ENCODE measurements around the gene FBXO47. TPM values are rescaled to one million over a fixed set of nuclear protein-coding genes. Genes with fewer than 3 reads are reported as not detected.

FBXO47 gene, protein sequence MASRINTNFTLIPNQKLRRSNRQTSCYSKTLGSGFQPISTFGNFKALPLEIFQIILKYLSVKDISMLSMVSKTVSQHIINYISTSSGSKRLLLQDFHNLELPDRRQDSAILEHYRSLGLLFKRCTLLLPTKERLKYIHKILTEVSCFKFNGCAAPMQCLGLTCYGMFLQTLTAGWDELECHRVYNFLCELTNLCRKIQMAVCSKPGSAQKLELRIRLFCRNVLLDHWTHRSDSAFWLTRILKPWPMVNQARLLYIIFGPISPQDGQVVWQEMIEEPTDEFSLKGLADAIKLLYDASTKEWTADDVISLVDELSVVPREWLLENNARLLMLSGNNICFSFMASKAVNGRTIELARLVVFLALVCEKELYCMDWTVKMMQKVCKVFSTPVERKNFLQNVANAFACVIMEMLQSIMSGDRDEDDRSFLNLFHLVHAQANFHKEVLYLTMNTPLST
- total RNA-seq = not detected

DNA sequence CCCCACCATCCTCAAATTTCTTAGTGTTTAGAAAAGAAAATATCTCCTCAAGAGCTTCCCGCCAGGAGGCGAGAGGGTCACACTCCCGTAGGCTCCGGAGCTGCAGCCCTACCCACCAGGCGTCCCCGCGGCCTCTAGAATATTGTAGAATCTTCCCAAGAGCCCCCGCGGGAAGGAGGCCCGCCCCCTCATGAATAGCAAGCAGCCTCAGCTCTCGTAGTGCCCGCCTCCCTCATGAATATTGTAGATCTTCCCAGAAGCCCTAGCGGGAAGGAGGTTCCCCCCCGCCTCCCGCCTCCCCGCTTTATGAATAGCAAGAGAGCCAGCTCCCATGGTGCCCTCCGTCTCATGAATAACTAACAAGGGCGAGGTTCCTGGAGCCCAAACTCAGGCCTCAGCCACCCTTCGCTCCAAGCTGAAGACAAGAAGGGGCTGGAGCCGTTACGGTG, at the start of gene FBXO47:
FBXO47 (minus strand) TSS at position 114 of the 449 bp plus-strand sequence. CDS start 4,378 bp downstream, outside the sequence.
- Histone ChIP-seq H3K27ac (peak within 1 kb of the TSS; percentile 54 to 82 (median 68)), H3K4me1 (peaks cover 0 to 4% (median 2%) of the 10 kb centered on the region in 4 donors), H3K9me3 (no peaks in the 10 kb centered on the region), H3K36me3 (no peaks in the 10 kb centered on the region), H3K27me3 (no peaks in the 10 kb centered on the region), H3K4me3 (peak within 1 kb of the TSS in 3 of 4 donors; percentile 9 to 41 (median 30))
- ATAC-seq (ENCODE audit: low FRiP score in 2 of 2) = peak; percentile 97 to 100
- 27 to 33% methylated on average over 8 to 21 of the region's 21 CpGs for WGBS, 2 donors
- TF ChIP-seq, protein P1, sequence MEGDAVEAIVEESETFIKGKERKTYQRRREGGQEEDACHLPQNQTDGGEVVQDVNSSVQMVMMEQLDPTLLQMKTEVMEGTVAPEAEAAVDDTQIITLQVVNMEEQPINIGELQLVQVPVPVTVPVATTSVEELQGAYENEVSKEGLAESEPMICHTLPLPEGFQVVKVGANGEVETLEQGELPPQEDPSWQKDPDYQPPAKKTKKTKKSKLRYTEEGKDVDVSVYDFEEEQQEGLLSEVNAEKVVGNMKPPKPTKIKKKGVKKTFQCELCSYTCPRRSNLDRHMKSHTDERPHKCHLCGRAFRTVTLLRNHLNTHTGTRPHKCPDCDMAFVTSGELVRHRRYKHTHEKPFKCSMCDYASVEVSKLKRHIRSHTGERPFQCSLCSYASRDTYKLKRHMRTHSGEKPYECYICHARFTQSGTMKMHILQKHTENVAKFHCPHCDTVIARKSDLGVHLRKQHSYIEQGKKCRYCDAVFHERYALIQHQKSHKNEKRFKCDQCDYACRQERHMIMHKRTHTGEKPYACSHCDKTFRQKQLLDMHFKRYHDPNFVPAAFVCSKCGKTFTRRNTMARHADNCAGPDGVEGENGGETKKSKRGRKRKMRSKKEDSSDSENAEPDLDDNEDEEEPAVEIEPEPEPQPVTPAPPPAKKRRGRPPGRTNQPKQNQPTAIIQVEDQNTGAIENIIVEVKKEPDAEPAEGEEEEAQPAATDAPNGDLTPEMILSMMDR (IDR thresholded peaks at IDR 0.05) = peak in 3 of 6 experiments; percentile 19 to 20 (median 20)
- TF ChIP-seq POLR2AphosphoS5 (IDR thresholded peaks at IDR 0.05) (peak in 1 of 2 donors; percentile 44), POLR2A (IDR thresholded peaks at IDR 0.05) (peak in 2 of 4 donors; percentile 55 to 67), EP300 (IDR thresholded peaks at IDR 0.05) (no peak)
- peak; percentile 80 to 95 for DNase-seq

DNA sequence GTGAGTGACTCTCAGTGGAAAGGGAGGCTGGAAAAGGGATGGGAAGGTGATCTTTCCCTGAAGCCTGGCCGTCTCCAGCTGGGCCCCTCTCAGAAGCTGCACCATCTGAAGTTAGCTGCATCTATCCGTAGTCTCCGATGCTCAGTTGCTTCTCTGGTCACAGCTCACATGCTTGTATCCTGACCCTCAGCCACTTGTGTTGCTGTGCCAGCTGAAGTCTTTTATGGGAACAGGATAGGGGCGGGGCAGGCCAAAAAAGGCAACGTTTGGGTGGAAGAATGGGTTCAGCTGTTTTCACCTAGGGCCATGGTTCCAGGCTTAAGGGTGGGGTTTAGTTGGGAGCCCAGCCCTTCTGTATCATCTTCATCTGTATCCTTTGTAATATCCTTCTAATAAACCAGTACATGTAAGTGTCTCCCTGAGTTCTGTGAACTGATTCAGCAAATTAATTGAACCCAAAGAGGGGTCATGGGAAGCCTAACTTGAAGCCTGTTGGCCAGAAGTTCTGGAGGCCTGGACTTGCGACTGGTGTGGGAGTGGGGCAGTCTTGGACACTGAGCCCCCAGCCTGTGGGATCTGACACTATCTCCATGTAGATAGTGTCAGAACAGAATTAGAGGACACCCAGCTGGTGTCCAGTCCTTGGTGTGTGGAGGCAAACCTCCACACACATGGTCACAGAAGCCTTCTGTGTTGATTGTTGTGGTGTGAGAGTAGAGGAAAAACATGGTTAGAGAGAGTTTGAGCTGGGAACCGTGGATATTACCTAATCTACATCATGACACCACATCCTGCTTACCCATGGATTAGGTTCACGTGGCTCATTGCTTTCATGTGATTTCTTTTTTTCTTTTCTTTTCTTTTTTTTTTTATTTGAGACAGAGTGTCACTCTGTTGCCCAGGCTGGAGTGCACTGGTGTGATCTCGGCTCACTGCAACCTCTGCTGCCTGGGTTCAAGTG, 49.3 kb upstream of the FBXO47 start:
- peaks cover 0 to 11% (median 3%) of the 10 kb centered on the region in 4 donors for H3K4me1 ChIP-seq
- 62 to 69% methylated on average over 8 to 9 of the region's 9 CpGs for WGBS, 2 donors
- H3K27me3 ChIP-seq = no peaks in the 10 kb centered on the region
- DNase-seq = no peak
- no peak overlapping the region for H3K4me3 ChIP-seq
- H3K27ac ChIP-seq = no peak overlapping the region
- no peak for ATAC-seq (ENCODE audit: low FRiP score in 2 of 2)
- H3K9me3 ChIP-seq = no peaks in the 10 kb centered on the region
- H3K36me3 ChIP-seq = no peaks in the 10 kb centered on the region
- TF ChIP-seq, protein P1 (IDR thresholded peaks at IDR 0.05) = no peak
- TF ChIP-seq POLR2A (IDR thresholded peaks at IDR 0.05) (no peak), POLR2AphosphoS5 (IDR thresholded peaks at IDR 0.05) (no peak), EP300 (IDR thresholded peaks at IDR 0.05) (no peak)

DNA sequence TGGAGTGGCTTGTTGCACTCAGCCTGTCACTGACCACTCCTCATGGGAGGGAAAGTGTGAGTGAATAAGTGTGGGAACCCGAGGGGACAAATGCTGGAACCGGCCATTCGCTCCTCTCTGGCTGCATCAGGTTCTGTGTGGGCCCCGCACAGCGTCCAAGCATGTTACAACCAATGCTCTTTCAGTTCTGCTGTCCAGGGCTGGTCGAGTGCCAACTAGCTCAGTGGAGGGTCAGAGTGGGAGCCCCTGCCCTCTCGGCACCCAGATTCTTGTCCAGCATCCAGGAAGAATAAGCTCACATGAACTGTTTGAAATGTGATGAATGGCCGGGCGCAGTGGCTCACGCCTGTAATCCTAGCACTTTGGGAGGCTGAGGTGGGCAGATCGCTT, 48.3 kb upstream of the FBXO47 start:
- ATAC-seq (ENCODE audit: low FRiP score in 2 of 2) (no peak), DNase-seq (no peak)
- H3K9me3 ChIP-seq = no peaks in the 10 kb centered on the region
- H3K27ac ChIP-seq = peak overlapping the region in 2 of 4 donors; percentile 0 to 36
- H3K27me3 ChIP-seq = no peaks in the 10 kb centered on the region
- WGBS, 2 donors = 78 to 92% methylated on average over 5 to 11 of the region's 11 CpGs
- H3K36me3 ChIP-seq = no peaks in the 10 kb centered on the region
- TF ChIP-seq POLR2A (IDR thresholded peaks at IDR 0.05) (no peak), EP300 (IDR thresholded peaks at IDR 0.05) (no peak), POLR2AphosphoS5 (IDR thresholded peaks at IDR 0.05) (no peak)
- H3K4me1 ChIP-seq = peaks cover 0 to 11% (median 3%) of the 10 kb centered on the region in 4 donors
- no peak overlapping the region for H3K4me3 ChIP-seq

DNA sequence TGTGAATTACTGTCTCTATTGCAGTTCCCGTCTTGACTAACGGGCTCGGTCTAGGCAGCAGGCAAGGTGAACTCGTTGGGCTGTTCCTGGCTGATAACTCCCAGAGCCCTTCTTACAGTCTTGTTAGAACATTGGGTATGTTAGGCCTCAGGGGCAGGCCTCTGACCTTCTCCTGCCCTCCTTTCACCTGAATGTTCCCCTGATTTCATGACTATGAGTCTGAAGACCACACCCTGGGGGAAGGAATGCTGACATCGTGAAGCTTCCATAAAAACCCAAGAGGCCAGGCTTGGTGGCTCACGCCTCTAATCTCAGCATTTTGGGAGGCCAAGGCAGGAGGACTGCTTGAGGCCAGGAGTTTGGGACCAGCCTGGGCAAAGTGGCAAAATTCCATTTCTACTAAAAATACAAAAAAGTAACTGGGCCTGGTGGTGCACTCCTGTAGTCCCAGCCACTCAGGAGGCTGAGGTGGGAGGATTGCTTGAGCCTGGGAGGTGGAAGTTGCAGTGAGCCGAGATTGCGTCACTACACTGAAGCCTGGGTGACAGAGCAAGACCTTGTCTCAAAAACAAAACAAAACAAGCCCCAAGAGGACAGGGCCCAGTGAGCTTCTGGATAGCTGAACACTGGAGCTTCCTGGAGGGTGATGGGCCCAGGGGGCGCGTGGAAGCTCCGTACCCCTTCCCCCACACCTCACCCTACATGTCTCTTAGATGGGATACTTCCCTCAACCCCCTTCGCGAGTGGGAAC, 47.8 kb upstream of the FBXO47 start:
- peak overlapping the region in 2 of 4 donors; percentile 0 to 36 for H3K27ac ChIP-seq
- DNase-seq (peak in 1 of 2 donors; percentile 54), ATAC-seq (ENCODE audit: low FRiP score in 2 of 2) (peak; percentile 43 to 59)
- H3K4me1 ChIP-seq = peaks cover 0 to 11% (median 3%) of the 10 kb centered on the region in 4 donors
- no peak overlapping the region for H3K4me3 ChIP-seq
- 80 to 88% methylated on average over 12 to 13 of the region's 13 CpGs for WGBS, 2 donors
- no peaks in the 10 kb centered on the region for H3K27me3 ChIP-seq
- TF ChIP-seq POLR2A (IDR thresholded peaks at IDR 0.05) (peak in 1 of 4 donors; percentile 29), EP300 (IDR thresholded peaks at IDR 0.05) (no peak)
- TF ChIP-seq, protein P1 (IDR thresholded peaks at IDR 0.05) = no peak
- H3K36me3 ChIP-seq = no peaks in the 10 kb centered on the region
- H3K9me3 ChIP-seq = no peaks in the 10 kb centered on the region

Data from upper lobe of left lung (tissue), 6 donors.